Measurements from ENCODE around the gene TGM1.
"Not testable (repeated sequence)": the region's sequence is repeated elsewhere in the genome, so short reads cannot be mapped to it uniquely, and the experiment has no call there.

The TGM1 gene

GRCh38 chr14:24252289-24253124 is 10.5 kb downstream of the TGM1 start:
- no peak for FAIRE-seq
- DNase-seq (ENCODE audit: insufficient read length, low spot score) = no peak

GRCh38 chr14:24251880-24252288 is 11.1 kb downstream of the TGM1 start:
- DNase-seq (ENCODE audit: insufficient read length, low spot score) = no peak
- no peak for FAIRE-seq
- no peak for TF ChIP-seq CTCF (IDR thresholded peaks at IDR 0.05; ENCODE audit: insufficient read depth, missing control alignments)

More at GRCh38 chr14:24252289-24253124, 10.5 kb downstream of the TGM1 start:
- TF ChIP-seq CTCF (IDR thresholded peaks at IDR 0.05; ENCODE audit: insufficient read depth, missing control alignments) = no peak

- no peak for DNase-seq (ENCODE audit: insufficient read length, low spot score)
- no peak for FAIRE-seq
- no peak for TF ChIP-seq CTCF (IDR thresholded peaks at IDR 0.05; ENCODE audit: insufficient read depth, missing control alignments)
Observed at GRCh38 chr14:24250354-24250753, 12.6 kb downstream of the TGM1 start.

- no peak for FAIRE-seq
- no peak for DNase-seq (ENCODE audit: insufficient read length, low spot score)
- no peak for TF ChIP-seq CTCF (IDR thresholded peaks at IDR 0.05; ENCODE audit: insufficient read depth, missing control alignments)
Observed at GRCh38 chr14:24249230-24250021, 13.6 kb downstream of the TGM1 start.

GRCh38 chr14:24247422-24247821 is 15.6 kb downstream of the TGM1 start:
- no peak for TF ChIP-seq CTCF (IDR thresholded peaks at IDR 0.05; ENCODE audit: insufficient read depth, missing control alignments)
- FAIRE-seq = no peak
- no peak for DNase-seq (ENCODE audit: insufficient read length, low spot score)

- no peak for TF ChIP-seq CTCF (IDR thresholded peaks at IDR 0.05; ENCODE audit: insufficient read depth, missing control alignments)
- FAIRE-seq (no peak), DNase-seq (ENCODE audit: insufficient read length, low spot score) (no peak)
Observed at GRCh38 chr14:24246765-24247212, 16.2 kb downstream of the TGM1 start.

GRCh38 chr14:24245350-24245749 is 17.6 kb downstream of the TGM1 start:
- not testable (repeated sequence) for DNase-seq (ENCODE audit: insufficient read length, low spot score); FAIRE-seq

All from D721Med (cell line).